DOHH2 (cell line): ENCODE results near the gene MBD2.

Experiments
- EZH2phosphoT487 ChIP-seq: fragments of 200-600 bp; sonication (generic); IDR thresholded peaks from 2 replicates; pipeline ENCODE4 v1.6.1; 2017; ENCODE audit warnings: borderline replicate concordance, mild to moderate bottlenecking, antibody characterized with exemption, low read length, moderate library complexity, mixed read lengths
- TF ChIP-seq, protein P1 (sequence below): fragments of 200-600 bp; sonication (generic); IDR thresholded peaks from one replicate; pipeline ENCODE4 v1.5.1; 2014; ENCODE audit warnings: antibody characterized with exemption, mild to moderate bottlenecking, low read depth, low read length; ENCODE audit not compliant: poor library complexity, severe bottlenecking

DNA sequence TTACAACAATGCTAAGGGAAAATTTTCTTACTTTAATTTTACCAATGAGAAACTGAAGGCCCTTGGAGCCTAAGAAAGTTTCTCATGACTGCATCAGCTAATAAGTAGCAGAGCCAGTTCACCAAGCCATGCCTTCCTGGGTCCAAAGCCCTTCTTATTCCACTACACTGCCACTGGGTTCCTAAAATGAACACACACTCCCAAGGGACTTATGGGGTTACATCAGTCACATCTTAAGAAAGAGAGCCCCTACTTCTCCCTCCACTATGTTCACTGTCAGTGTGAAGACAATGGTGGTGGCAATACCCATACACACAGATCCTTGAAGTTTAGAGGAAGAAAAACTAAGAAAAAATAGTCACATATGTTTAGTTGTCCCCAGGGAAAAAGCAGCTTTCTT lies 20.6 kb downstream of the MBD2 start:
- TF ChIP-seq, protein P1, sequence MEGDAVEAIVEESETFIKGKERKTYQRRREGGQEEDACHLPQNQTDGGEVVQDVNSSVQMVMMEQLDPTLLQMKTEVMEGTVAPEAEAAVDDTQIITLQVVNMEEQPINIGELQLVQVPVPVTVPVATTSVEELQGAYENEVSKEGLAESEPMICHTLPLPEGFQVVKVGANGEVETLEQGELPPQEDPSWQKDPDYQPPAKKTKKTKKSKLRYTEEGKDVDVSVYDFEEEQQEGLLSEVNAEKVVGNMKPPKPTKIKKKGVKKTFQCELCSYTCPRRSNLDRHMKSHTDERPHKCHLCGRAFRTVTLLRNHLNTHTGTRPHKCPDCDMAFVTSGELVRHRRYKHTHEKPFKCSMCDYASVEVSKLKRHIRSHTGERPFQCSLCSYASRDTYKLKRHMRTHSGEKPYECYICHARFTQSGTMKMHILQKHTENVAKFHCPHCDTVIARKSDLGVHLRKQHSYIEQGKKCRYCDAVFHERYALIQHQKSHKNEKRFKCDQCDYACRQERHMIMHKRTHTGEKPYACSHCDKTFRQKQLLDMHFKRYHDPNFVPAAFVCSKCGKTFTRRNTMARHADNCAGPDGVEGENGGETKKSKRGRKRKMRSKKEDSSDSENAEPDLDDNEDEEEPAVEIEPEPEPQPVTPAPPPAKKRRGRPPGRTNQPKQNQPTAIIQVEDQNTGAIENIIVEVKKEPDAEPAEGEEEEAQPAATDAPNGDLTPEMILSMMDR: no peak
- TF ChIP-seq EZH2phosphoT487: no peak
